Skeletal muscle satellite cell (primary cell): ENCODE results near the gene BTBD18.
A peak's percentile ranks its signal among the peaks of the same experiment; 100 is the strongest.

ENCODE experiments used
- H3K27me3 ChIP-seq: 2 replicates; pipeline ENCODE4 v1.7.0; 2013; ENCODE audit warnings: low read length; ENCODE audit not compliant: control insufficient read depth, insufficient read depth
- H3K36me3 ChIP-seq: 2 replicates; pipeline ENCODE4 v1.7.0; 2013; ENCODE audit warnings: mild to moderate bottlenecking, control low read depth, low read length; ENCODE audit not compliant: insufficient read depth
- H3K4me1 ChIP-seq: 2 replicates; pipeline ENCODE4 v1.7.0; 2013; ENCODE audit warnings: low read length; ENCODE audit not compliant: control insufficient read depth, insufficient read depth
- H3K4me2 ChIP-seq: 2 replicates; pipeline ENCODE4 v1.7.0; 2013; ENCODE audit warnings: mild to moderate bottlenecking, low read length
- H3K4me3 ChIP-seq: 2 replicates; pipeline ENCODE4 v1.7.0; 2013; ENCODE audit warnings: low read length
- H3K9ac ChIP-seq: 2 replicates; pipeline ENCODE4 v1.7.0; 2013; ENCODE audit warnings: mild to moderate bottlenecking, low read depth, low read length, moderate library complexity
- H3K9me3 ChIP-seq: replicated peaks from 2 replicates; pipeline ENCODE4 v1.7.0; 2013; ENCODE audit warnings: mild to moderate bottlenecking, control low read depth, low read length

BTBD18 gene

GRCh38 chr11:57787920-57788702 lies 36.5 kb upstream of the BTBD18 start:
- Histone ChIP-seq H3K4me3 (no peak overlapping the region), H3K4me1 (peaks cover 9% of the 10 kb centered on the region), H3K4me2 (no peak overlapping the region), H3K9ac (no peak overlapping the region), H3K36me3 (peaks cover 9% of the 10 kb centered on the region), H3K27me3 (no peaks in the 10 kb centered on the region), H3K9me3 (no peaks in the 10 kb centered on the region)

GRCh38 chr11:57787006-57787604 lies 35.5 kb upstream of the BTBD18 start:
- Histone ChIP-seq H3K27me3 (no peaks in the 10 kb centered on the region), H3K4me2 (no peak overlapping the region), H3K9ac (no peak overlapping the region), H3K4me1 (peaks cover 3% of the 10 kb centered on the region), H3K4me3 (no peak overlapping the region), H3K36me3 (peaks cover 7% of the 10 kb centered on the region), H3K9me3 (no peaks in the 10 kb centered on the region)

DNA sequence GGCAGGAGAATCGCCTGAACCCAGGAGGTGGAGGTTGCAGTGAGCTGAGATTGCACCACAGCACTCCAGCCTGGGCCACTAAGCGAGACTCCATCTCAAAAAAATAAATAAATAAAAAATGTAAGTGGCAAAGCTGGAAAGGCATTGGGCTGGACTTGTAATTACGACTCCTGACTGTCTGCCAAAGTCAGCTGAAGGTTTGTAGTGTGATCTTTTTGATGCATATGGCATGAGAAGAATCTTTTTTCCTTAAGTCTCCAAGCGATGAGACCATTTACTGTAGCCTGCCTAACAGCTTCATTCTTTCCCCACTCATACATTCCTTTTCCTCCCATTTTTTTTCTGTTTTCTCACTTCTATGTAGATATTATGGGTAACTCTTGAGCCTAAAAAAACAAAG lies 34.8 kb upstream of the BTBD18 start:
- no peak overlapping the region for H3K9ac ChIP-seq
- H3K4me2 ChIP-seq, result no peak overlapping the region
- no peaks in the 10 kb centered on the region for H3K27me3 ChIP-seq
- H3K4me3 ChIP-seq, result no peak overlapping the region
- no peaks in the 10 kb centered on the region for H3K9me3 ChIP-seq
- H3K4me1 ChIP-seq, result peaks cover 2% of the 10 kb centered on the region
- H3K36me3 ChIP-seq, result peaks cover 4% of the 10 kb centered on the region

- H3K9me3 ChIP-seq, result no peaks in the 10 kb centered on the region
- H3K4me2 ChIP-seq, result no peak overlapping the region
- H3K36me3 ChIP-seq, result peaks cover 5% of the 10 kb centered on the region
- no peak overlapping the region for H3K9ac ChIP-seq
- H3K4me3 ChIP-seq, result no peak overlapping the region
- peaks cover 4% of the 10 kb centered on the region for H3K4me1 ChIP-seq
- H3K27me3 ChIP-seq, result no peaks in the 10 kb centered on the region
Measured at GRCh38 chr11:57785072-57785471, 33.5 kb upstream of the BTBD18 start.

DNA sequence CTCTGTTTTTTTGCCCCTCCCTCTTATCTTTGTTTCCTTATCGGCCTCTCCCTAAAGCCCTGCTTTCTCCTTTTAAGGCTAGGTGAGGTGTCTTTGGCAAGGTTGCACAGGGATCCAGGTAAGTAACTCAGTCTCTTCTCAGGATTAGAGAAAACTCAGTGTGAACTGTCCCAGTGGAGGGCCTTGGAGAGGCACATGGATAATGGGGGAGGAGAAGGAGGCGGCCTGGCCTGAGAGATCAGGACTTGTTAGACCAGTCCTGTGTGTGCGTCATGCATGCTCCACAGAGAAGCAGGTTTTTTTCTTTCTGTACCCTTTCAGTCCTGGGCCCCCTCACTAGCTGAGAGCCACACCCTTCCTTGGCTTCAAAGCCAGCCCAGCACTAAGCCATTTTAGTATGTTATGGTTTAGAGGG lies 29.9 kb upstream of the BTBD18 start:
- Histone ChIP-seq H3K36me3 (peaks cover 5% of the 10 kb centered on the region), H3K4me3 (no peak overlapping the region), H3K9me3 (no peaks in the 10 kb centered on the region), H3K4me2 (no peak overlapping the region), H3K9ac (no peak overlapping the region), H3K4me1 (peaks cover 35% of the 10 kb centered on the region), H3K27me3 (no peaks in the 10 kb centered on the region)

DNA sequence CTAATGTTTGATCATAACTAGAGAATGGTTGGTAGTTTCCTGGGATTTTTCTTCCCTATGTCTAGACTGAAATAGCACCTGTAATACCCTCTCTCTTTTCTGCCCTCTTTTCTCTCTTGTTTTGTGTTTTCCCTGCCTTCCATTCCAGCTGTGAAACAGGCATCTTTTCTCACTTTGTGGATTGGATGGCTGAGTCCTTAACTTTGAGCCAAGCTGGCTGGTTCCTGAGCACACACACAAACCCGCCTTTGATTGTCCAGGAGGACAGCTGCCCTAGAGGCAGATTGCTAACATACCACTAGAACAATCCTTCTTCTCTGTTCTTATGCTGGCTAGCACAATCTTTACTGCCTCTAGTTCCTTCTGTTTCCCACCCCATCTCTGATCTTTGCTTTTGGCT lies 27.7 kb upstream of the BTBD18 start:
- Histone ChIP-seq H3K27me3 (no peaks in the 10 kb centered on the region), H3K4me2 (peak overlapping the region; percentile 79), H3K9ac (peak overlapping the region; percentile 71), H3K9me3 (no peaks in the 10 kb centered on the region), H3K4me1 (peaks cover 52% of the 10 kb centered on the region), H3K36me3 (peaks cover 5% of the 10 kb centered on the region), H3K4me3 (peak overlapping the region; percentile 5)

- Histone ChIP-seq H3K4me1 (peaks cover 52% of the 10 kb centered on the region), H3K9me3 (no peaks in the 10 kb centered on the region), H3K4me3 (peak overlapping the region; percentile 47), H3K27me3 (no peaks in the 10 kb centered on the region), H3K4me2 (peak overlapping the region; percentile 79), H3K36me3 (peaks cover 5% of the 10 kb centered on the region), H3K9ac (peak overlapping the region; percentile 80)
Measured at GRCh38 chr11:57778318-57779037, 26.9 kb upstream of the BTBD18 start.

- Histone ChIP-seq H3K4me2 (peak overlapping the region; percentile 79), H3K36me3 (peaks cover 5% of the 10 kb centered on the region), H3K4me1 (peaks cover 54% of the 10 kb centered on the region), H3K9me3 (no peaks in the 10 kb centered on the region), H3K4me3 (peak overlapping the region; percentile 47), H3K27me3 (no peaks in the 10 kb centered on the region), H3K9ac (peak overlapping the region; percentile 80)
Measured at GRCh38 chr11:57777969-57778317, 26.3 kb upstream of the BTBD18 start.

DNA sequence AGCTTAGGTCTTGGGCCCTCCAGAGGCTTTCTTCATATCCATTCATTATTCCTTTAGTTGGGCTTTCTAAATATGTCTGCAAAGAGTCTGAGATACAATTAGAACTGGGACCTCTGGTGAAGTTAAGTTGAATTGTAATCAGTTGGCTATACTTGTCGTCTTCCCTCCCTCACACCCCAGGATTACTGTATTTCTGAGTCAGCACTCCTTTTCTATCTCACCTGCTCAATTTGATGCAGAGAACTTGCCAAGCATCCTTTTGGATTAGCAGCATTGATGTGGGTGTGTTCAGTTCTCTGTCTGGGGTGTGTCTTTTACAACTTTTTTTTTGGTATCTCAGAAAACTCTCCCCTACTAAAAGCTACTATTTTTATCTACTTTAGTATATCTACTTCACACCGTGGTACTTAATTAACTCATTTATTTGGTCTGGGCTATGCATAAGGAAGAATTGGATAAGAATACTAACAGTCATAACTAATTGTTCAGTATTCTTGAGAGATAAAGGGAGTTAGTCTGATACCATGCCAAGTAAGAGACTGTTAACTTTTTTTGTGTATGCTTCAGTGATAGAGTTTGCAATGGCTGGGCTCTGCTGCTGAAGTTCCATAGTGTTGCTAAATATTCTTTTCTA lies 25.1 kb upstream of the BTBD18 start:
- Histone ChIP-seq H3K9me3 (no peaks in the 10 kb centered on the region), H3K9ac (peak overlapping the region; percentile 40), H3K4me1 (peaks cover 63% of the 10 kb centered on the region), H3K4me2 (peak overlapping the region; percentile 69), H3K36me3 (peaks cover 4% of the 10 kb centered on the region), H3K27me3 (no peaks in the 10 kb centered on the region), H3K4me3 (no peak overlapping the region)

GRCh38 chr11:57776031-57776521 lies 24.5 kb upstream of the BTBD18 start:
- H3K4me2 ChIP-seq, result peak overlapping the region; percentile 69
- no peaks in the 10 kb centered on the region for H3K27me3 ChIP-seq
- H3K4me3 ChIP-seq, result peak overlapping the region; percentile 16
- H3K9me3 ChIP-seq, result no peaks in the 10 kb centered on the region
- no peaks in the 10 kb centered on the region for H3K36me3 ChIP-seq
- peaks cover 59% of the 10 kb centered on the region for H3K4me1 ChIP-seq
- H3K9ac ChIP-seq, result peak overlapping the region; percentile 66

- H3K36me3 ChIP-seq, result no peaks in the 10 kb centered on the region
- peaks cover 59% of the 10 kb centered on the region for H3K4me1 ChIP-seq
- peak overlapping the region; percentile 16 for H3K4me3 ChIP-seq
- no peaks in the 10 kb centered on the region for H3K27me3 ChIP-seq
- H3K4me2 ChIP-seq, result peak overlapping the region; percentile 69
- H3K9ac ChIP-seq, result peak overlapping the region; percentile 66
- no peaks in the 10 kb centered on the region for H3K9me3 ChIP-seq
Measured at GRCh38 chr11:57775491-57775890, 23.9 kb upstream of the BTBD18 start.
